Measurements from ENCODE around the gene PSENEN.
A peak's percentile ranks its signal among the peaks of the same experiment; 100 is the strongest.

PSENEN gene

DNA sequence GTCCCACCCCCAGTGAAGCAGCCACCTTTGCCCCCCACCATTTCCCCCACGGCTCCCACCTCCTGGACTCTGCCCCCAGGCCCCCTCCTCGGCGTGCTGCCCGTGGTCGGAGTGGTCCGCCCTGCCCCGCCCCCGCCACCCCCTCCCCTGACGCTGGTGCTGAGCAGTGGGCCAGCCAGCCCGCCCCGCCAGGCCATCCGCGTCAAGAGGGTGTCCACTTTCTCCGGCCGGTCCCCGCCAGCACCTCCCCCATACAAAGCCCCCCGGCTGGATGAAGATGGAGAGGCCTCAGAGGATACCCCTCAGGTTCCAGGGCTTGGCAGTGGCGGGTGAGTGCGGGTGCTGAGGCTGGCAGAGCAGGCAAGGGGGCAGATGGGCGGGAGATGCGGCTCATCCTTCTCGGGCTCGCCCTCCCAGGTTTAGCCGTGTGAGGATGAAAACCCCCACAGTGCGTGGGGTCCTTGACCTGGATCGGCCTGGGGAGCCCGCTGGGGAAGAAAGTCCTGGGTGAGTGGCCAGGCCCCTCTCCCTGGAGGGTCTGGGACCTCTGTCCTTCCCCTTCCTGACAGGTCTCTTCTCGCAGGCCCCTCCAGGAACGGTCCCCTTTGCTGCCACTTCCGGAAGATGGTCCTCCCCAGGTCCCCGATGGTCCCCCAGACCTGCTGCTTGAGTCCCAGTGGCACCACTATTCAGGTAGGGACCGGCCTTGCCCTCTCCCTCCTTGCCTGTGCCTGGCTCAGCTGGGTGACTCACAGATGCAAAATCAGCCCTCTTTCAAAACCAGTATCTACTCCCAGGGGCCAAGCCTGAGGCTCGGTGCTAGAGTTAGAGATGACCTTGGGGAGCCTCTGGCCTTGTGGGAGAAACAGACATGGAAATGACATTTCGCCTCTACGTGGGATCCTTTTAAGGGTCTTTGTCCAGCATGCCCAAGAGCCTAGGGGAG, 12.0 kb upstream of the PSENEN start:
- no peak for DNase-seq (ENCODE audit: low spot score)

DNA sequence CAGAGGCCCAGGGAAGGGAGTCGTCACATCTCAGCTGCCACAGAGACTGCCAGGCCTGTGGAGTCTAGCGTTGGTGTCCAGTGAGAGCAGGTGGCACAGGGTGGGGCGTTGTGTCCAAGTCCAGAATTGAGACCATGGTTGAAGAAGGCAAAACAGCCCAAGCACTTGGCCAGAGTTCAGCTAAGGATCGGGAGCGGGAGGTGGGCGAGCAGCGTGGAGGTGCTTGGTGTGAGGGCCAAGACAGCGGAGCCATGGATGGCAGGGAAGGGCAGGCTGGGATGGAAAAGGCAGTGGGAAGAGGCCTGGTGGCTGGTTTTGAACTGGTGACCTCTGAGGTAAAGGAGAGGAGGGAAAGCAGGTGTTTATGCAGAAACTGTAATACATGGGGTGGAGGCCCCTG, 11.2 kb upstream of the PSENEN start:
- DNase-seq (ENCODE audit: low spot score): no peak

DNA sequence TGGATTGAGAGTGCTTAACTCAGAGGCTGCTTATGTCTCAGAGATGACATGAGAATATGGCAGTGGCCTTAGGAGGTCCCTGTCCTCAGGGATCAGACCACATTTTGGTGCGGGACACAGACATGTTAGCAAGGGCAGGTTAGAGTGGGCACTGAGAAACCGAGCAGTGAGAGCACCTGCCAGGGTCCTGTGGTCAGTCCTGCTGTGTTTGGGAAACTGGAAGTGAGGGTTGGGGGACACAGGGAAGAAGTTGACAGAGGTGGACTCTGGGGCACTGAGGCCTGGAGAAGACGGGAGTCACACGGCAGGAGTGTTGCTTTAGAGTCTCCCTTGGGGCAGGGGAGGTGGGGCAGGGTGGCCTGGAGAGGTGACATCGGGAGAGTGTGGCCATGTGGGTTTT, 10.6 kb upstream of the PSENEN start:
- DNase-seq (ENCODE audit: low spot score): no peak

DNA sequence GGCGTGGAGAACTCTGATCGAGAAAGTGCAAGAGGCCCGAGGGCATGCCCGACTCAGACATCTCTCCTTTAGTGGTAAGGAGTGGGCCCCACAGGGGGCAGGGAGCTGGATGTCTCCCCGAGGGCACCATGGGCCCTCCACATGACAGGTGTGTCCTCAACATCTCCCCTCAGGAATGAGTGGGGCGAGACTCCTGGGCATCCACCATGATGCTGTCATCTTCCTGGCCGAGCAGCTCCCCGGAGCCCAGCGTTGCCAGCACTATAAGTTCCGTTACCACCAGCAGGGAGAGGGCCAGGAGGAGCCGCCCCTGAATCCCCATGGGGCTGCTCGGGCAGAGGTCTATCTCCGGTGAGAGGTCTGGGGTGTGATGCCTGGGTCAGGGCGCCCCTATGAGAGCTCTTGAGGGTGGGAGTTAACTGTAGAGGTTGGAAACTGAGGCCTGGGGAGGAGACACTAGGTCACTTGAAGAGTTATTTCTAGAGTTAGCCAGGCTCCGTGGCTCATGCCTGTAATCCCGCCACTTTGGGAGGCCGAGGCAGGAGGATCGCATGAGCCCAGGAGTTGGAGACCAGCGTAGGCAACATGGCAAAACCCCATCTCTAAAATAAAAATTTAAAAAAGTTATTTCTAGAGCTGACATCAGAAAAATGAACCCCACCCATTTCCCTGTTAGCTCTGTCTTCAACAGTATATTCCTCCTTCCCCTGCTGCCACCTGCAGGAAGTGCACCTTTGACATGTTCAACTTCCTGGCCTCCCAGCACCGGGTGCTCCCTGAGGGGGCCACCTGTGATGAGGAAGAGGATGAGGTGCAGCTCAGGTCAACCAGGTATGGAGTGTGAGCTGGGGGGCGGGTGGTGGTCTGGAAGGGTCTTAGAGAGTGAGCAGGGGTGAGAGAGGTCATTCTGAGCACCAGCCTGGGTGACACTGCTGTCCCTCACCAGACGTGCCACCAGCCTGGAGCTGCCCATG, 8.3 kb upstream of the PSENEN start:
- DNase-seq (ENCODE audit: low spot score): no peak

DNA sequence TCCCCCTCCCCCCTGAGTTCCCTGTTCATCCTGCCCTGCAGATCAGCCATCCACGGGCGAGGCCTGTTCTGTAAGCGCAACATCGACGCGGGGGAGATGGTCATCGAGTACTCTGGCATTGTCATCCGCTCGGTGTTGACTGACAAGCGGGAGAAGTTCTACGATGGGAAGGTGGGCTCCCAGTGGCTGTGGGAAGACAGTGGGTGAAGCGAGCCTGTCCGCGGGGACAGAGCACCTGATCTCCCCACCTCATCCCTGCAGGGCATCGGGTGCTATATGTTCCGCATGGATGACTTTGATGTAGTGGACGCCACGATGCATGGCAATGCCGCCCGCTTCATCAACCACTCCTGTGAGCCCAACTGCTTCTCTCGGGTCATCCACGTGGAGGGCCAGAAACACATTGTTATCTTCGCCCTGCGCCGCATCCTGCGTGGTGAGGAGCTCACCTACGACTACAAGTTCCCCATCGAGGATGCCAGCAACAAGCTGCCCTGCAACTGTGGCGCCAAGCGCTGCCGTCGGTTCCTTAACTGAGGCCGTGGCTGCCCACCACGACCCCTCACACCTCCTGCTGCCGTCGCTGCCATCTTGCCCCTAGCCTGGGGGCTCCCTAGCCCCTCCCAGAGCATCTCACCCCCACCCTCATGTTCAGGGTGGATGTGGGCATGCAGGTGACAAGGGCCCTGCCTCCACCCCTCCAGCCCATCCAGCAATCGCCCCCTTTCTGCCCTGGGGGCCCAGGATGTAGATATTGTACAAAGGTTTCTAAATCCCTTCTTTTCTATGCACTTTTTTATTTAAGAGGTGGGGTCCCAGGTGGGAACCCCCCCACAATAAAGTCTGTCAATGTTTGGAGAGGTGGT, 7.2 kb upstream of the PSENEN start:
- no peak for DNase-seq (ENCODE audit: low spot score)

DNA sequence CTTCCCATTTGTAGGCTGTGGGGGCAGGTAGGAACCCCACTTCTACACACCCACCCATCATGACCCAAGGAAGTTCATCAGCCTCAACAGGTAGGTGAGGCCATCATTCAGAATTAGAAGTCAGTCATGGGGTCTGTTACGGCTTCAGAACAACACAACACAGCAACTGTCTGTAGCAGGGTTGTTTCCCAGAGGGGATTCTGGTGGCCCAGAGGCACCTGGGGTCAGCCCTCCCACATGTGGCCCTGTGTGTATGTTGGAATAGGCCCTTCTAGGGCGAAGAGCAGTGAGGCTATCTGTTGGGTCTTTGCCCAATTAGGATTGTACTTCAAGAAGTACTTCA, 6.6 kb upstream of the PSENEN start:
- DNase-seq (ENCODE audit: low spot score): no peak

DNA sequence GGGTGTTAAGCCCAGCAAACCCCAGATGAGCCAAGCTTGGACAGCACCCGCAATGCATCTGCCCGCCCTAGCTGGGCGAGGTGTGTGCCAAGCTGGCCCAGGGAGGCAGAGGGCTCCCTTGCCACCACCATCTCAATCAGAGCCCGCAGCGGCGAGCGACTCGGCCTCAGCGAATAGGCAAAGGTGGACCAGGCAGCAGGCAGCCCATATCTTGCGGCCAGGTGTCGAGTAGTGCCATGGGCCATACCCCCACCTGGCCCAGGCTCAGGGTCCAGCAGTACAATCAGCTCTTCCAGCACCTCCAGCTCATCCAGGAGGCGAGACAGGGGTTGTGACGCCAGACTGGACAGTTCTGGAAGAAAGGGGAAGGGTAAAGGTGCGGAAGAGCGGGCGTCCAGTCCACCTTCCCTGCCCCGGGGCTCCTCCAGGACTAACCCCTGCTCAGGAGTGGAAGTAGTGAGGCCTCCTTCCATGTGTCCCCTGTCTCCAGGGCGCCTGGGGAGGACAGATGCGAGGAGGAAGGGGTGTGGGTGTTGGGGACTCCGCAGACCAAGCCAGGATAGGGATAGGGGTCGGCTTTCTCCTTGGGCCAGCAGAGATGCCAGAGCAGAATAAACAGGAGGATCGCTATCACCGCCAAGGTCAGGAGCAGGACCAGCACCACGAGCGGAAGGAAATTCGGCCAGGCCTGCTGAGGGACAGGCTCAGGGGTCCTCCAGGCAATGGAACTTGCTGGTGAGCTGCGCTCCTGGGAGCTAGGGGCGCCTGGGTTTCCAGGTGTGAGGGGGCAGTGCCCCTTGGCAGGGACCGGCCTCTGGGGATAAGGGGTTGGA, 6.0 kb upstream of the PSENEN start:
- DNase-seq (ENCODE audit: low spot score): no peak

DNA sequence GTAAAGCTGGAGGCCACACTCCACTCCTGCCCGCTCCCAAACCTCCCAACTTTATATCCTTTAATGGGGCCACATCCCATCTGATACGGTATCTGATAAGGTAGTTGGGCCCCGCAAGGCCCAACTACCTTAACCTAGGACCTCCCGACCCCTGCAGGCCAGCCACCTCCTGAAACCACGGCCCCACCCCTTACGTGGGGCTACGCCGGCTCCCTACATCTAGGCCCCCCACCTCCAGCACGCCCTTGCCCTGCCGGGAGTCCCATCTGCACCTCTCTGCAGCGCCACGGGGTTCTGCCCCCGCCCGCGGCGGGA, 5.4 kb upstream of the PSENEN start:
- DNase-seq (ENCODE audit: low spot score): no peak

DNA sequence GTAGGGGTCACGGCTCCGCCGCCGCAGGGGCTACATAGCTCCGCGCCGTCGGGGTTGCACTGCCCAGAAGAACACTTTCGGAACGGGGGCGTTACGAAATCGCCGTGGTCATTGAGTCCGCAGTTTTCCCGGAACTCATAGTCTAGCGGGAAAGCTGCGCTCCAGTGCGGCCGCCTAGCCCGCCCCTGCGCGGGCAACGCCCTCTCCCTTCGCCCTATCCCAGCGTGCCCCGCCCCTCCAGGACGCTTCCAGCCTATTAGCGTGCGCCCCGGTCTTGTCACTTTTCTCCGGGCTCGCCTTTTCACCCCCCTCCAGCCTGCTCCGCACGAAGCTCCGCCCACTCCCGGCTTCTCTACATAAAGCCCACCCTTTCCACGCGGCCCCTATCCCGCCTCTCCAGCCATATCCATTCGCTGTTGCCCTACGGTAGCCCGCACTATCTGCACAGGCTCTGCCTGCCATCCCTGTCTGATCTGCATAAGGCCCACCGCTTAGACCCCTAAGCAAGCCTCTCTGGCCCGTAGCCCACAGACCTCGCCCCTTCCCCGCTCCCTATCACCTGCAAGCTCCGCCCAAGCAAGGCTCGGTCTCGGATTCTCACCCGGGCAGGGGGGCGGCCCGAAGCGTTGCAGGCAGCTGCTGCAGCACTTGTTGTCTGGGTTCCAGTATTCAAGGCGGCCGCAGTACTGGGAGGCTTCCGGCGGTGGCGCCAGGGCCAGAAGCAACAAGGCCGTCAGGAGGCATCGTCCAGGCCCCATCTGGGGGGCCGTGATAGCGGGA, 4.8 kb upstream of the PSENEN start:
- DNase-seq (ENCODE audit: low spot score): peak; percentile 98

DNA sequence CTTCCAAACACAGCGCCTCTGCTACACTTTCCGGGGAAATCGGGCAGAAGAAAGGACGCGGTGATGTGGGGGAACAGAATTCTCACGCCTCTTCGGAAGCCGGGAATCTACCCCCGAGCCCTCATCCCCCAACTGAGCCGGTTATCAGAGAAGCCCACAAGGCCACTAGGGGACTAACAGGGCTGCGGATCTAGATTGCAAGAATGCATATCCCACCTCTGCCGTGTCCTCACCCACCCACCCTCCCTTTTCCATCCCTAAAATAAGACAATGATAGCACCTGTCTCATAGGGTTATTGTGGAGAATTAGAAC, 4.3 kb upstream of the PSENEN start:
- DNase-seq (ENCODE audit: low spot score): no peak

DNA sequence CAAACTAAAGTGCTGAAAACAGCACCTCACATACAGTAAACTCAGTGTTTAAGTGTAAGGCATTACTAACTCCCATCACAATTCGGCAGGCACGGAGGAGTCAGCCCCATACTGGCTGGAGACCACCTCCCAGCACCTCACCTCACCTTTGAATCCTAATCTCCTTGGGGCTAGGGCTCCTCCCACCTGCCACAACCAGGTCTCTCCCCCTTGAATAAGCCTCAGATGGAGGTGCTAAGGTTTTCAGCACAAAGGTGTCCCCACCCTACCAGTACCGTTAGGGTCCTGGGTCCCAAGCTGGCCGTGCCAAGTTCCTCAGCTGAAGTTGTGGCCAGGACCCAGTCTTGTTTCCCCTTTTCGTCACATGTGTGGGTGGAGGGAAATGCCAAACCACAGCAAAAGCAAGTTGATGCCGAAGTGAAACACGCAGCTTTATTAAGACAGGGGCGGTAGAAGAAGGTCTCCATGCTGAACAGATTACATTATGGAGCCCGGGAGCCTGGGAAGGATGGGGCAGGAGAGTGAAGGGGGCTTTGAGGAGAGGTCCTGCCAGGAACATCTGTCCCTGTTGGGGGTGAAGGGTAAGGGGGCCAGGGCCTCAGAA, 3.2 kb upstream of the PSENEN start, which contains the start of gene IGFLR1:
Gene IGFLR1 (minus strand): TSS at position 332 of the 604 bp plus-strand sequence. CDS start 1,272 bp downstream, outside the sequence.
- DNase-seq (ENCODE audit: low spot score): no peak

DNA sequence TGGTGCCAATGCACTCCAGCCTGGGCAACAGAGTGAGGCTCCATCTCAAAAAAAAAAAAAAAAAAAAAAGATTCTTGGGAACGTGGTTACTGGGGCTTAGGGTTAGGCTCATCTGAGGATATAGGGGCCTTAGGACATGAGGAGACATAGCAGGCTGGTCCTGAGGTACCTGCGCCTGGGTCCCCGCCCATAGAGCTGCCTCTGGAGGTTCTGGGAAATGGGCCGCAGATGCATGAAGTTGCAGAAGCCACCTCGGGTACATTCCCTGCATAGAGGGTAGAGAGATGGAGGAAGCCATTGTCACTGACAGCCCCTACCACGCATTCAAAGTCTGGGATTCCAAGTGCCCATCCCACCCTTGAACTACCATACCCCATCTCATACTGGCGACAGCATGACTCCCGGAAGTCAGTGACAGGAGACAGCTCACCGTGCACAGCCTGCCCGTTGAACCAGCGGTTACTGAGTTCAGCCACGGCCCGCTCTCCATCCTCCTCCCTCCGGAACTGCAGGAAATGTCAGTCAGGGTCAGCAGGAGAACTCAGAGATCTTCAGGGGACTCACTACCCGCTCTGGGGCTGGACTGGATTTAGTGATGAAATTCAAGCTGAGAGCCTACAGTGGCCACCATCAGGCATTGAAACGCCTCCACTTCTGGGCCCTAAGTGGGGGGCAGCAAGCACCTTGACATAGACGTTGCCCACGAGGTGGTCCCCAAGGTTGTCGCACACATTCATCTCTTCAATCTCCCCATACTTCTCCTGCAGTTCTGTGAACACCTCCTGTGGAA, 1.6 kb upstream of the PSENEN start:
- no peak for DNase-seq (ENCODE audit: low spot score)

DNA sequence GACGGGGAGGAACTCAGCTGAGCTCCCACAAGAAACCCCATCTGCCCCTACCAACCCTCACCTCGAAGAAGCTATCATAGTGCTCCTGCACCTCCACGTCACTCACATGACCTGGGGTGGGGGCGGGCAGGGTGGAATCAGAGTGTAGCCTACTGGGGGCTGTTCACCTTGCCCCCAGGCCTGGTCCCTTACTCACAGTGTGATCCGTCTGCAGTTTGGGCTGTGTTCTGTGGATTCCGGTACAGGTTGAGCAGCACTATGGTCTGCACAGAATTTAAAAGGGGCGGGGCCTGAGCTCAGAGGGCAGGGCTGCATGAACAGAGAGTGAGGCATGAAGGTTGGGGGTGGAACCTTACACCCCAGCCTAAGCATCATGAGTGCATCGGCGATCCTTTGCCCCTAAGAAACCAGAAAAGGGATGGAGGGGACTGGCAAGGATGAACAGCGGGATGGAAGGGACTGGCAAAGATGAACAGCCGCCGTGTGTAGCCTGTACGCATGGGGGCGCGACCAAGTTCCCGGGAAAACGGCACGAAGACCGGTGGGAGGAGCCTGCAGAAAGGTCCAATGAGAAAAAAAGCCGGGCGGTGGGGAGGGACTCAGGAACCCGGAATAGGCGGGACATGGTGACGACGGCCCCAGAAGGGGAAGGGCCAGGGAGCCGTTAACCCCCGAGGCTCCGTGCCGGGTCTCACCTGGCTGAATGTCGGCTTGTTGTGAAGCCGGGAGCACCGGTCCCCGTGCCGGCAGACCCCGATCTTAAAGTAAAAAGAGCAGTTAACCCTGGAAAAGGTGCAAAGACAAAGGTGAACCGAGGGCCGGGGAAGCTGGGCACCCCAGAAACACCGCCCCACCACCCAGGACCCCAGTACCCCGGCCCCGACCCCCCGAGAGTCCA, 772 bp upstream of the PSENEN start:
- peak; percentile 96 for DNase-seq (ENCODE audit: low spot score)

DNA sequence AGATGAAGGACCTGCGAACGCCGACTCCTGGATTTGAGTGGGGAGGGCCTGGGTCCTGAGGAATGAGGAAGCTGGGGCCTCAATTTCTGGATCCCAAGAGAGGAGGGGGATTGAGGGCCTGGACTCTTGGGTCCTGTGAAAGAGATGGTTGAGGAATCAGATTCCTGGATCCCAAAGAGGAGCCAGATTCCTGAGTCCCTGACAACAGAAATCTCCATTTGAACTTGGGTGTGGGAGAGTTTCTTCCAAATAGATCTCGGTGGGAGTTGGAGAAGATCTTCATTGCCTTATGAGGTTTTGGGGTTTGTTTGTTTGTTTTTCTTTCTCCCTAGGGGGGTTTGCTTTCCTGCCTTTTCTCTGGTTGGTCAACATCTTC, 624 bp downstream of the PSENEN start:
- no peak for DNase-seq (ENCODE audit: low spot score)

DNA sequence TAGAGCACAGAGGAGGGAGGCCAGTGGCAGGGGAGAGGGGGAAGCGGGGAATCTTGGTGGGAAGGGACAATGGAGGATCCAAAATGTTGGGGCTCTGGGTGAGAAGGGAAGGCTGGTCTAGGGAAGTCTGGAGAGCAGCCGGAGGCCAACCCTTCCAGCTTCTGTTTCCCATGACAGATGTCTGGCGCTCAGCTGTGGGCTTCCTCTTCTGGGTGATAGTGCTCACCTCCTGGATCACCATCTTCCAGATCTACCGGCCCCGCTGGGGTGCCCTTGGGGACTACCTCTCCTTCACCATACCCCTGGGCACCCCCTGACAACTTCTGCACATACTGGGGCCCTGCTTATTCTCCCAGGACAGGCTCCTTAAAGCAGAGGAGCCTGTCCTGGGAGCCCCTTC, 1.1 kb downstream of the PSENEN start:
- DNase-seq (ENCODE audit: low spot score): no peak

DNA sequence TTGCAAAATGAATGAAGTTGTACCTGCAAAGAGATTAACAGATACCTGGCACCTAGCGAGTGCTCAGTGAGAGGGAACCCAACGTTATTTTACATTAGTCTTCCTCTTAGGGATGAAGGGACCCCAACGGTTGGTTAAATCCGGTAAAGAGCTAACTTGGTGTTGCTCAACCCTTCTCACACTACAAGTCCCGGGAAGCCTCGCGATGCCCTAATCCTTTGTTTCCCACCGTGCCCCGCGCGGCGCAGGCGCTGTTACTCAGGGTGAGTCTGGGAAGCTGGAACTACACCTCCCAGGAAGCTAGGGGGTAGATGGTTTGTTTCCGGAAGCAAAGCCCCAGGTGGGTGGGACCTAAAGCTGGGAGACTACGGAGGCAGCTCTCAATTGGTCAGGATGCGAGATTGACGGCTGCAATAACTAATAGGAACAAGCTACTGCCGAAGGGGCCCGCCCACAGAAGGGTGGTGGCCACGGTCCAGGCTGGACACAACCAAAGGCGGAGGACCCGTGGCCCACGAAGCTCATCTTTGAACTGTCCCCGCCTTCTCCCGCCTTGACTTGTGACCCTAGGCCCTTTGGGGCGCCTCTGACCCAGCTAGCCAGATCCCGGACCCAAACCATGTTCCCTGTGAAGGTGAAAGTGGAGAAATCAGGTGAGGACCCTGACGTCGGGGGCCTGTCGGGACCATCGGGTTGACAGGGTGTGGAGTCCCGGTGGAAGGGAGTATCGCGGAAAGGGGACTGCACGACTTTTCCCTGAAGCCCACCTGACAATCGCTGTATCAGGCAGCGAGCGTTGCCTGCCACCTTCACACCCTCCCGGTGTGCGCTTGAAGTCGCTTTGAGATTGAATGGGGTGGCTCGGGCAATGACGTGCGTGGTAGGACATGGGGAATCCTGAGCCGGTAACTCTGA, 2.9 kb downstream of the PSENEN start, which contains the start of gene LIN37:
Gene LIN37 (plus strand): TSS at position 471 of the 915 bp plus-strand sequence. CDS start 149 bp downstream, at position 620.
- peak; percentile 100 for DNase-seq (ENCODE audit: low spot score)

DNA sequence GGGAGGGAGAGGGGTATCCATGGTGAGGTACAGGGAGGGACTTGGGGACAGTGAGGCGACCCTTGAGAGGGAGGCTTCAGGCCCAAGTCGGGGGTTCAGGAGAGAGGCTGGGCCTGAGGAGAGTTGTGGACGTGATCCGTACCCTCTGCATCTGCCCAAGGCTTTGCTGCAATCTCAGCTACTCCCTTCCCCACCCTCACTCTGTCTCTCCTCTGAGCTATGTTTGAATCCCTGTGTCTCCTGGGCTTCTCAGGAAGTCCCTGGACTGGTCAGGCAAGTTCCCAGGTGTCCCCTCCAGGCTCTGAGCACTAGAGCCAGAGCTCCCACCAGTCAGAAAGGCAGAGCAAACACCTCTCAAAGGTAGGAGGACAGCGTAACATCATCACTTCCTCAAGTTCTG, 4.7 kb downstream of the PSENEN start:
- DNase-seq (ENCODE audit: low spot score): no peak
